ENCODE measurements around the gene LRIG2. TPM values are rescaled to one million over a fixed set of nuclear protein-coding genes. Genes with fewer than 3 reads are reported as not detected.

The LRIG2 gene
- total RNA-seq, 1 experiment from 2014 or later, result 13.5 TPM

DNA sequence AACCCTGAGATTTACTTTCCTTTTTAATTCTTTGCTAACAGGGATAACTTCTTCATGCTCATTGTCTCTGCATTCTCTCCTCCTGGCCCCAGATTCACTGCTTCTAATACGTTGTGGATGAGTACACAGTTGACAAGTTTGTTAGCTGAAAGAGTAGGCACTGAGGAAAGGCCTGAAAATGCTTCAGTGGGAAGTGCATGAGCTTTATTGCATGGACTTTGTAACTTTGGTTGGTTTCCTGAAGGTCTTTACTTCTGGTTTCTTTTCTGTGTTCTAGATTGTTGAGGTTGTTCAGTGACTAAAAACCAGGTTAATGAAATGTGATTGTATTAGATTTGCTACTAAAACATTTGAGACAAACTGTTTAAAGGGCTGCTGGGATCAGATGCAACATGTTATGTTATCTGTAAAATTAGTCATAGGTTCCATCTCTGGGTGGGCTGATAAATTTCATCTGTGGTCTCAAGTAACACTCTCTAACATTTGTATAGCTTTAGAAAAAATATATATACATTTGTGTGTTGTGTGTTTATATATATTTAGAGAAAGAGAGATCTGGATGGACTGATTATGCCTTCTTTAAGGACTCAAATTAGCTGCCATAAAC, 19.1 kb downstream of the LRIG2 start (continued):
- TF ChIP-seq FOSL1 (IDR thresholded peaks at IDR 0.05; ENCODE audit: low read depth) (no peak), SRF (IDR thresholded peaks at IDR 0.05; ENCODE audit: low read depth) (no peak), EZH2phosphoT487 (IDR thresholded peaks at IDR 0.05; ENCODE audit: borderline replicate concordance) (no peak), RAD21 (IDR thresholded peaks at IDR 0.05; ENCODE audit: low read depth) (no peak), CBX3 (IDR thresholded peaks at IDR 0.05; ENCODE audit: low read depth) (no peak), JUND (IDR thresholded peaks at IDR 0.05) (no peak), POLR2AphosphoS5 (IDR thresholded peaks at IDR 0.05; ENCODE audit: low read depth, low read length) (no peak), EGR1 (IDR thresholded peaks at IDR 0.05; ENCODE audit: low read depth) (no peak), ZFX (IDR thresholded peaks at IDR 0.05) (no peak), SP1 (IDR thresholded peaks at IDR 0.05; ENCODE audit: low read depth) (no peak)
- TF ChIP-seq, protein P1, sequence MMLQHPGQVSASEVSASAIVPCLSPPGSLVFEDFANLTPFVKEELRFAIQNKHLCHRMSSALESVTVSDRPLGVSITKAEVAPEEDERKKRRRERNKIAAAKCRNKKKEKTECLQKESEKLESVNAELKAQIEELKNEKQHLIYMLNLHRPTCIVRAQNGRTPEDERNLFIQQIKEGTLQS (IDR thresholded peaks at IDR 0.05), result no peak

DNA sequence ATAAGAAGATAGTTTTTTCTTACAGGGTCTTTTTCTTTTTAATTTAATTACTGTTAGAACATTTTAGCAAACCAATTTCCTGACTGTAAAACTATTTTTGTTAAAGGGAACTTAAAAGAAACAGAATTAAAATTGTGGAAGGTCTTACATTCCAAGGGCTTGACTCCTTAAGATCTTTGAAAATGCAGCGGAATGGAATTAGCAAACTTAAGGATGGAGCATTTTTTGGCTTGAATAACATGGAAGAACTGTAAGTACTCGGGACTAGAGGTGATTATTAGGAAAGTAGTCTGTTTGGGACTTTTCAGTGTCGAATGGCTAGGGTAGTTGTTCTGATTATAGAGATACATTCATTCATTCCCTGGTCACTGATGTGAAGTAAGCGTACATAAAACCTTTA, 21.5 kb downstream of the LRIG2 start:
- Histone ChIP-seq H2AFZ (ENCODE audit: low read depth, low read length, poor library complexity, severe bottlenecking) (no peak overlapping the region), H3K79me2 (ENCODE audit: insufficient read depth, low read length) (peaks cover 15% of the 10 kb centered on the region), H3K9me3 (ENCODE audit: control insufficient read depth in 1 of 2, insufficient read depth in 1 of 2, low read depth in 1 of 2, low read length in 2 of 2) (no peaks in the 10 kb centered on the region), H3K4me2 (ENCODE audit: low read length) (no peak overlapping the region), H3K9ac (ENCODE audit: low read length) (no peak overlapping the region), H3K4me3 (replicated peaks in 1 of 2; ENCODE audit: low read depth in 1 of 2, low read length in 2 of 2) (no peak overlapping the region), H3K36me3 (ENCODE audit: control insufficient read depth in 1 of 2, insufficient read depth in 2 of 2, low read length in 2 of 2) (peaks cover 33 to 48% of the 10 kb centered on the region in 2 experiments), H3K27ac (ENCODE audit: low read depth, low read length) (no peak overlapping the region), H3K9me2 (ENCODE audit: insufficient read depth) (no peaks in the 10 kb centered on the region), H4K20me1 (ENCODE audit: insufficient read depth) (no peaks in the 10 kb centered on the region), H3K27me3 (ENCODE audit: insufficient read depth, low read length) (no peaks in the 10 kb centered on the region), H3K4me1 (ENCODE audit: control insufficient read depth in 1 of 2, insufficient read depth in 2 of 2, low read length in 2 of 2) (no peaks in the 10 kb centered on the region)
- no TSS peak for BruUV-seq (replicated peaks)
- no peak for ATAC-seq
- ChIA-PET POLR2A (interaction anchor here (0.6 to 1.5 kb wide), 2 partner anchors 9 to 10 kb away, joined by 3 read pairs; no protein-coding TSS in a partner anchor), RAD21 (ENCODE audit: low non-redundant PET in 1 of 2, low total read pairs in 2 of 2, uncharacterized antibody in 2 of 2, unreplicated experiment in 2 of 2) (no interaction called here), CTCF (no interaction called here)
- no peak for DNase-seq (ENCODE audit: low read depth, low spot score)
- intact Hi-C loops (cut with micrococcal nuclease), result no loop called here
- no peak for TF ChIP-seq RAD21 (IDR thresholded peaks at IDR 0.05; ENCODE audit: low read depth)
- TF ChIP-seq, protein P2, sequence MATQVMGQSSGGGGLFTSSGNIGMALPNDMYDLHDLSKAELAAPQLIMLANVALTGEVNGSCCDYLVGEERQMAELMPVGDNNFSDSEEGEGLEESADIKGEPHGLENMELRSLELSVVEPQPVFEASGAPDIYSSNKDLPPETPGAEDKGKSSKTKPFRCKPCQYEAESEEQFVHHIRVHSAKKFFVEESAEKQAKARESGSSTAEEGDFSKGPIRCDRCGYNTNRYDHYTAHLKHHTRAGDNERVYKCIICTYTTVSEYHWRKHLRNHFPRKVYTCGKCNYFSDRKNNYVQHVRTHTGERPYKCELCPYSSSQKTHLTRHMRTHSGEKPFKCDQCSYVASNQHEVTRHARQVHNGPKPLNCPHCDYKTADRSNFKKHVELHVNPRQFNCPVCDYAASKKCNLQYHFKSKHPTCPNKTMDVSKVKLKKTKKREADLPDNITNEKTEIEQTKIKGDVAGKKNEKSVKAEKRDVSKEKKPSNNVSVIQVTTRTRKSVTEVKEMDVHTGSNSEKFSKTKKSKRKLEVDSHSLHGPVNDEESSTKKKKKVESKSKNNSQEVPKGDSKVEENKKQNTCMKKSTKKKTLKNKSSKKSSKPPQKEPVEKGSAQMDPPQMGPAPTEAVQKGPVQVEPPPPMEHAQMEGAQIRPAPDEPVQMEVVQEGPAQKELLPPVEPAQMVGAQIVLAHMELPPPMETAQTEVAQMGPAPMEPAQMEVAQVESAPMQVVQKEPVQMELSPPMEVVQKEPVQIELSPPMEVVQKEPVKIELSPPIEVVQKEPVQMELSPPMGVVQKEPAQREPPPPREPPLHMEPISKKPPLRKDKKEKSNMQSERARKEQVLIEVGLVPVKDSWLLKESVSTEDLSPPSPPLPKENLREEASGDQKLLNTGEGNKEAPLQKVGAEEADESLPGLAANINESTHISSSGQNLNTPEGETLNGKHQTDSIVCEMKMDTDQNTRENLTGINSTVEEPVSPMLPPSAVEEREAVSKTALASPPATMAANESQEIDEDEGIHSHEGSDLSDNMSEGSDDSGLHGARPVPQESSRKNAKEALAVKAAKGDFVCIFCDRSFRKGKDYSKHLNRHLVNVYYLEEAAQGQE (IDR thresholded peaks at IDR 0.05; ENCODE audit: low read depth), result no peak
- TF ChIP-seq EGR1 (IDR thresholded peaks at IDR 0.05; ENCODE audit: low read depth), result no peak
- TF ChIP-seq SIN3A (IDR thresholded peaks at IDR 0.05; ENCODE audit: low read depth), result no peak
- TF ChIP-seq CBX3 (IDR thresholded peaks at IDR 0.05; ENCODE audit: low read depth), result no peak
- no peak for TF ChIP-seq ZFX (IDR thresholded peaks at IDR 0.05)
- TF ChIP-seq, protein P1 (IDR thresholded peaks at IDR 0.05), result no peak
- TF ChIP-seq, protein P3, sequence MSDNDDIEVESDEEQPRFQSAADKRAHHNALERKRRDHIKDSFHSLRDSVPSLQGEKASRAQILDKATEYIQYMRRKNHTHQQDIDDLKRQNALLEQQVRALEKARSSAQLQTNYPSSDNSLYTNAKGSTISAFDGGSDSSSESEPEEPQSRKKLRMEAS (IDR thresholded peaks at IDR 0.05), result no peak
- TF ChIP-seq SP1 (IDR thresholded peaks at IDR 0.05; ENCODE audit: low read depth), result no peak
